ENCODE data around the gene GALNT5. TPM values are rescaled to one million over a fixed set of nuclear protein-coding genes. Genes with fewer than 3 reads are reported as not detected.

Gene GALNT5
- total RNA-seq, 1 donor from 2014 or later: 3.1 TPM

- Histone ChIP-seq H3K4me3 (ENCODE audit: low read depth, low read length) (no peak overlapping the region), H3K27me3 (ENCODE audit: control insufficient read depth, insufficient read depth, low read length) (no peaks in the 10 kb centered on the region), H3K36me3 (ENCODE audit: control insufficient read depth, insufficient read depth, low read length) (no peaks in the 10 kb centered on the region)
- TF ChIP-seq CTCF (IDR thresholded peaks at IDR 0.05; ENCODE audit: insufficient read depth, low read length, poor library complexity, severe bottlenecking): no peak
- DNase-seq (ENCODE audit: low read depth): no peak
Observed at GRCh38 chr2:157254041-157254440, 3.5 kb upstream of the GALNT5 start.

GRCh38 chr2:157255746-157256145 is 1.8 kb upstream of the GALNT5 start:
- H3K4me3 ChIP-seq (ENCODE audit: low read depth, low read length): no peak overlapping the region
- no peak for TF ChIP-seq CTCF (IDR thresholded peaks at IDR 0.05; ENCODE audit: insufficient read depth, low read length, poor library complexity, severe bottlenecking)
- no peaks in the 10 kb centered on the region for H3K36me3 ChIP-seq (ENCODE audit: control insufficient read depth, insufficient read depth, low read length)
- H3K27me3 ChIP-seq (ENCODE audit: control insufficient read depth, insufficient read depth, low read length): no peaks in the 10 kb centered on the region
- DNase-seq (ENCODE audit: low read depth): no peak

GRCh38 chr2:157256626-157257025 is 879 bp upstream of the GALNT5 start:
- H3K36me3 ChIP-seq (ENCODE audit: control insufficient read depth, insufficient read depth, low read length): no peaks in the 10 kb centered on the region
- no peak for TF ChIP-seq CTCF (IDR thresholded peaks at IDR 0.05; ENCODE audit: insufficient read depth, low read length, poor library complexity, severe bottlenecking)
- no peaks in the 10 kb centered on the region for H3K27me3 ChIP-seq (ENCODE audit: control insufficient read depth, insufficient read depth, low read length)
- no peak overlapping the region for H3K4me3 ChIP-seq (ENCODE audit: low read depth, low read length)
- DNase-seq (ENCODE audit: low read depth): no peak

- no peak for TF ChIP-seq CTCF (IDR thresholded peaks at IDR 0.05; ENCODE audit: insufficient read depth, low read length, poor library complexity, severe bottlenecking)
- no peak overlapping the region for H3K4me3 ChIP-seq (ENCODE audit: low read depth, low read length)
- DNase-seq (ENCODE audit: low read depth): no peak
Observed at GRCh38 chr2:157258520-157259326, 1.2 kb downstream of the GALNT5 start.

GRCh38 chr2:157259386-157259785 is 1.9 kb downstream of the GALNT5 start:
- TF ChIP-seq CTCF (IDR thresholded peaks at IDR 0.05; ENCODE audit: insufficient read depth, low read length, poor library complexity, severe bottlenecking): no peak
- no peaks in the 10 kb centered on the region for H3K27me3 ChIP-seq (ENCODE audit: control insufficient read depth, insufficient read depth, low read length)
- H3K4me3 ChIP-seq (ENCODE audit: low read depth, low read length): no peak overlapping the region
- no peaks in the 10 kb centered on the region for H3K36me3 ChIP-seq (ENCODE audit: control insufficient read depth, insufficient read depth, low read length)
- no peak for DNase-seq (ENCODE audit: low read depth)

More at GRCh38 chr2:157258520-157259326, 1.2 kb downstream of the GALNT5 start:
- Histone ChIP-seq H3K27me3 (ENCODE audit: control insufficient read depth, insufficient read depth, low read length) (no peaks in the 10 kb centered on the region), H3K36me3 (ENCODE audit: control insufficient read depth, insufficient read depth, low read length) (no peaks in the 10 kb centered on the region)

- no peak overlapping the region for H3K4me3 ChIP-seq (ENCODE audit: low read depth, low read length)
- no peak for TF ChIP-seq CTCF (IDR thresholded peaks at IDR 0.05; ENCODE audit: insufficient read depth, low read length, poor library complexity, severe bottlenecking)
- H3K27me3 ChIP-seq (ENCODE audit: control insufficient read depth, insufficient read depth, low read length): no peaks in the 10 kb centered on the region
- no peaks in the 10 kb centered on the region for H3K36me3 ChIP-seq (ENCODE audit: control insufficient read depth, insufficient read depth, low read length)
- DNase-seq (ENCODE audit: low read depth): no peak
Observed at GRCh38 chr2:157259960-157260359, 2.5 kb downstream of the GALNT5 start.
